Endothelial cell of umbilical vein (primary cell): ENCODE measurements around the gene RPL21.
"Not testable (repeated sequence)": the region's sequence is repeated elsewhere in the genome, so short reads cannot be mapped to it uniquely, and the experiment has no call there.

ENCODE experiments used
- CTCF ChIP-seq, 2 donors: IDR thresholded peaks; 1 replicate in 1 of 2; 2 replicates in 1 of 2; pipeline ENCODE4 v1.5.1; 2011; ENCODE audit warnings: low read length in 2 of 2, mild to moderate bottlenecking in 2 of 2, moderate library complexity in 2 of 2, control low read depth in 1 of 2, inconsistent platforms in 1 of 2, low read depth in 1 of 2; ENCODE audit not compliant: insufficient read depth in 1 of 2; ENCODE audit errors: extremely low read depth in 1 of 2
- EZH2 ChIP-seq: IDR thresholded peaks from 2 replicates; pipeline ENCODE4 v1.6.1; 2012; ENCODE audit warnings: borderline replicate concordance, low read depth, mild to moderate bottlenecking, moderate library complexity, low read length, inconsistent platforms; ENCODE audit not compliant: severe bottlenecking
- FOS ChIP-seq: IDR thresholded peaks from 2 replicates; pipeline ENCODE4 v1.6.1; 2011; ENCODE audit warnings: mild to moderate bottlenecking, low read length, moderate library complexity, borderline replicate concordance; ENCODE audit not compliant: insufficient read depth
- JUN ChIP-seq: IDR thresholded peaks from 2 replicates; pipeline ENCODE4 v1.6.1; 2011; ENCODE audit warnings: borderline replicate concordance, low read depth; ENCODE audit not compliant: insufficient read length, insufficient read depth
- MAX ChIP-seq: IDR thresholded peaks from 2 replicates; pipeline ENCODE4 v1.6.1; 2011; ENCODE audit not compliant: insufficient read depth, insufficient read length
- MYC ChIP-seq: IDR thresholded peaks from one replicate; pipeline ENCODE4 v1.6.1; 2011; ENCODE audit warnings: mild to moderate bottlenecking, low read depth, low read length
- POLR2A ChIP-seq: IDR thresholded peaks from 2 replicates; pipeline ENCODE4 v1.6.1; 2012; ENCODE audit warnings: low read depth, mild to moderate bottlenecking, control low read depth, low read length
- POLR2AphosphoS5 ChIP-seq: IDR thresholded peaks from 2 replicates; pipeline ENCODE4 v1.6.1; 2012; ENCODE audit warnings: low read depth, mild to moderate bottlenecking, control low read depth, low read length, moderate library complexity; ENCODE audit not compliant: insufficient read depth

DNA sequence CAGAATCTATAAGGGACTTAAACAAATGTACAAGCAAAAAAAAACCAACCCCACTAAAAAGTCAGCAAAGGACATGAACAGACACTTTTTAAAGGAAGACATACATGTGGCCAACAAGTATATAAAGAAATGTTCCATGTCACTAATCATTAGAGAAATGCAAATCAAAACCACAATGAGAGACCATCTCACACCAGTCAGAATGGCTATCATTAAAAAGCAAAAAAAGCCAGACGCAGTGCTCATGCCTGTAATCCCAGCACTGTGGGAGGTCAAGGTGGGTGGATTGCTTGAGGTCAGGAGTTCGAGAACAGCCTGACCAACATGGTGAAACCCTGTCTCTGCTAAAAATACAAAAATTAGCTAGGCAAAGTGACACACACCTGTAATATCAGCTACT is 29.3 kb upstream of the RPL21 start:
- TF ChIP-seq CTCF (IDR thresholded peaks at IDR 0.05; ENCODE audit: extremely low read depth in 1 of 2, insufficient read depth in 1 of 2, low read depth in 1 of 2, low read length in 2 of 2); POLR2AphosphoS5; POLR2A; FOS; EZH2; MYC; MAX; JUN: not testable (repeated sequence)
